GM10248 (cell line): ENCODE data around the gene ARHGEF10L.
"Not testable (repeated sequence)": the region's sequence is repeated elsewhere in the genome, so short reads cannot be mapped to it uniquely, and the experiment has no call there.

Experiments
- CTCF ChIA-PET: fragments of 300-600 bp; sonication (Branson Sonifier 250); formaldehyde crosslinking; extraction: SDS; loops from one replicate; lab custom pipeline; 2021; ENCODE audit warnings: antibody characterized with exemption; lab: Yijun Ruan, JAX
- POLR2A ChIA-PET: fragments of 350-650 bp; sonication (Branson Sonifier 250); formaldehyde crosslinking; extraction: SDS; loops from one replicate; lab custom pipeline; 2020; ENCODE audit warnings: antibody characterized with exemption; lab: Yijun Ruan, JAX
- DNase-seq: peaks from one replicate; pipeline ENCODE4 v3.0.0; 2012; ENCODE audit errors: extremely low spot score
- CTCF ChIP-seq: IDR thresholded peaks from 2 replicates; pipeline ENCODE4 v1.5.1; 2012; ENCODE audit warnings: mild to moderate bottlenecking, low read depth; ENCODE audit errors: extremely low read depth, missing control alignments, control extremely low read depth

ARHGEF10L gene

GRCh38 chr1:17503146-17503545 is 36.4 kb upstream of the ARHGEF10L start:
- ChIA-PET POLR2A (no interaction called here), CTCF (interaction anchor here (0.7 to 10.3 kb wide), 27 partner anchors 8 to 1078 kb away, joined by 3 to 206 read pairs (median 7); no protein-coding TSS in a partner anchor)
- TF ChIP-seq CTCF: no peak
- no peak for DNase-seq

- DNase-seq, POLR2A ChIA-PET: not testable (repeated sequence)
- CTCF ChIA-PET: interaction anchor here (1.3 to 10.3 kb wide), 3 partner anchors 12 to 101 kb away, joined by 3 to 206 read pairs (median 6); no protein-coding TSS in a partner anchor
Measured at GRCh38 chr1:17507200-17507599, 32.3 kb upstream of the ARHGEF10L start.

- CTCF ChIA-PET: interaction anchor here (0.9 to 10.3 kb wide), 7 partner anchors 12 to 100 kb away, joined by 3 to 206 read pairs (median 3); no protein-coding TSS in a partner anchor
- no peak for DNase-seq
- POLR2A ChIA-PET: no interaction called here
- TF ChIP-seq CTCF: no peak
Measured at GRCh38 chr1:17507915-17508314, 31.6 kb upstream of the ARHGEF10L start.

DNA sequence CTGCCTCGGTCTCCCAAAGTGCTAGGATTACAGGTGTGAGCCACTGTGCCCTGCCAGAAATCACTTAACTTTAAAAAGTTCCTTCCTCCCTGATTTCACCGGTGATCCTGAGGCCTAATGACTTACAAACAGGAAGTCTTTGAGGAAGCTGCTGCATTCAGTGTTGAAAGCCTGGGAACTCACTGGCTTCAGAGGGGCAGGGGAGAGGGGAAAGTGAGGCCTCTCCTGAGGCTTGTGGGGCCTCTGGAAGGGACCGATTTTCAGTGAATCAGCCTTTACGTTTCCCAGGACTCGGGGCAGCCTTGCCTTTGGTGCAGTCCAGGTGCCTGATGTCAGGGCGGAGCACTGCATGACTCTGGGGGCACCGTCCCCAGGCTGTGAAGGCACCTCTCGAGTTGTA is 30.1 kb upstream of the ARHGEF10L start:
- TF ChIP-seq CTCF: no peak
- ChIA-PET POLR2A (no interaction called here), CTCF (interaction anchor here (10.3 kb wide), 1 partner anchor 99 kb away, joined by 206 read pairs; no protein-coding TSS in a partner anchor)
- DNase-seq: no peak

DNA sequence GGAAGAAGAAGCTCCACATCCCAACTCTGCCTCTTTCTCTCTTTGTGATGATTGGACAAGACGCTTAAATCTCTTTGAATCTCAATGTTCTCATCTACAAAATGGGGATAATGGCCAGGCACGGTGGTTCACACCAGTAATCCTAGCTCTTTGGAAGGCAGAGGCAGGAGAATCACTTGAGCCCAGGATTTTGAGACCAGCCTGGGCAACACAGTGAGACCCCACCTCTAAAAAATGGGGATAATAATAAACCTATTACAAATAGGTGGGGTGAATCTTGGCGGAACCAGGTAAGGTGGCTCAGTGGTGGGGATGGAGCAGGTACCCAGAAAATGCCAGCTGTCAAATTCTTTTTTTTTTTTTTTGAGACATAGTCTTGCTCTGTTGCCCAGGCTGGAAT is 29.4 kb upstream of the ARHGEF10L start:
- CTCF ChIA-PET: interaction anchor here (1.9 to 10.3 kb wide), 3 partner anchors 8 to 98 kb away, joined by 8 to 206 read pairs (median 9); no protein-coding TSS in a partner anchor

DNA sequence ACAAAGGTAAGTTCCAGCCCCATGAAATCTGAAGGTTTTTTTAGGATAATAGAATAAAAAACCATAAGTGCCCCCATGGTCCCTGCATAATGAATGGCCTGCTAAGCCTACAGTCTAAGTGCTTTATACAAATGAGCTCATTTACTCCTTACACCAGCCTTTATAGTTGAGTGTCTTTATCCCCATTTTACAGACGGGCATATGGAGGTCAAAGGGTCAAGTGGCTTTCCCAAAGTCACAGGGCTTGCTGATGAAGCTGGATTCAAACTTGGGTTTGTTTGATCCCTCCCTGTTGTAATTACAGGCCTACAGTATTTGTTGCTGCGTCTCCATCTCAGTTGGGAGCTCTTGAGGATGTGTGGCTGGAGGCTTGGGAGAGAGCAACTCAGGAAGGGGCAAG is 28.3 kb upstream of the ARHGEF10L start:
- CTCF ChIA-PET: interaction anchor here (1.1 to 2.6 kb wide), 4 partner anchors 9 to 96 kb away, joined by 3 to 9 read pairs (median 6); no protein-coding TSS in a partner anchor
- POLR2A ChIA-PET: no interaction called here
- no peak for TF ChIP-seq CTCF
- no peak for DNase-seq

More for the DNA sequence above, 29.4 kb upstream of the ARHGEF10L start:
- POLR2A ChIA-PET: interaction anchor here (0.6 kb wide), 1 partner anchor 79 kb away, joined by 3 read pairs; no protein-coding TSS in a partner anchor
- TF ChIP-seq CTCF: no peak
- DNase-seq: no peak

DNA sequence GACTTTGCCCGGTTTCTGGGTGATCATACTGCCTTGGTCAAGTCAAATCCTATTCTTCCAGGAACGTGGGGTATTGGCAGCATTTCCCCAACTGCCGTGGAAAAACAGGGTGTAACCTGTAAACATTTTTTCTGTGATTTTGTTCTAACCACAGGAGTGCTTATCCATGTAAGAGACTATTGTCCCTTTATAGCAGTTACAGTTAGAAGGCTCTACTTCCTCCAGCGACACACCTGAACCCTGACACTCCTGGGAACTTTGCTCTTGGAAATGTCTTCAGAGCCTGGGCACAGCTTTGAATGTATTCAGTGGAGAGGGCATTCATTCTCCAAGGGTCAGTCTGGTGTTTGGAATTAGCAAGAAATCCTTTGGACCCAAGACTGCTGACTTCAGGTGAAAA is 26.4 kb upstream of the ARHGEF10L start:
- TF ChIP-seq CTCF: no peak
- ChIA-PET POLR2A (no interaction called here), CTCF (interaction anchor here (0.9 to 1.7 kb wide), 4 partner anchors 10 to 19 kb away, joined by 3 to 8 read pairs (median 3); no protein-coding TSS in a partner anchor)
- DNase-seq: no peak
